Neural cell (in vitro differentiated cells): ENCODE measurements around the gene MXI1. TPM values are rescaled to one million over a fixed set of nuclear protein-coding genes. Genes with fewer than 3 reads are reported as not detected.
A peak's percentile ranks its signal among the peaks of the same experiment; 100 is the strongest.

Experiments used
- H2AFZ ChIP-seq: fragments of 200-600, 300-800 bp; sonication (generic), shearing (Covaris generic); 2 replicates; pipeline ENCODE4 v1.6.0; 2014; ENCODE audit warnings: low read depth, mild to moderate bottlenecking, antibody characterized with exemption, low read length, moderate library complexity
- H3F3A ChIP-seq: fragments of 200-600 bp; shearing (Covaris generic); 2 replicates; pipeline ENCODE4 v1.6.1; 2016; ENCODE audit warnings: mild to moderate bottlenecking, moderate library complexity, mixed read lengths, antibody characterized with exemption, low read length; ENCODE audit not compliant: insufficient read depth, poor library complexity, severe bottlenecking
- H3K27ac ChIP-seq: fragments of 200-600, 300-800 bp; sonication (generic), shearing (Covaris generic); 2 replicates; pipeline ENCODE4 v1.5.1; 2014; ENCODE audit warnings: mild to moderate bottlenecking, low read length, moderate library complexity
- H3K27me3 ChIP-seq: fragments of 300-800, 200-600 bp; sonication (generic), shearing (Covaris generic); 2 replicates; pipeline ENCODE4 v1.6.0; 2014; ENCODE audit warnings: mild to moderate bottlenecking, low read depth, low read length, moderate library complexity; ENCODE audit not compliant: insufficient read depth
- H3K36me3 ChIP-seq: fragments of 300-800, 200-600 bp; sonication (generic), shearing (Covaris generic); 2 replicates; pipeline ENCODE4 v1.5.1; 2014; ENCODE audit warnings: mild to moderate bottlenecking, antibody characterized with exemption, low read length, moderate library complexity; ENCODE audit not compliant: insufficient read depth
- H3K4me2 ChIP-seq: fragments of 300-800, 200-600 bp; sonication (generic), shearing (Covaris generic); 2 replicates; pipeline ENCODE4 v1.6.0; 2014; ENCODE audit warnings: mild to moderate bottlenecking, low read length
- H3K4me3 ChIP-seq: fragments of 300-800, 200-600 bp; sonication (generic), shearing (Covaris generic); 2 replicates; pipeline ENCODE4 v1.5.1; 2014; ENCODE audit warnings: mild to moderate bottlenecking, low read length, moderate library complexity
- H3K79me2 ChIP-seq: fragments of 200-600 bp; shearing (Covaris generic); replicated peaks from 2 replicates; pipeline ENCODE4 v1.6.0; 2014; ENCODE audit warnings: mild to moderate bottlenecking, low read length, moderate library complexity; ENCODE audit not compliant: insufficient read depth
- H3K9ac ChIP-seq: fragments of 300-800, 200-600 bp; sonication (generic), shearing (Covaris generic); 2 replicates; pipeline ENCODE4 v1.6.1; 2016; ENCODE audit warnings: mild to moderate bottlenecking, low read length, mixed read lengths
- H3K9me2 ChIP-seq: fragments of 200-600 bp; shearing (Covaris generic); 2 replicates; pipeline ENCODE4 v1.6.1; 2016; ENCODE audit warnings: mild to moderate bottlenecking, low read length, mixed read lengths; ENCODE audit not compliant: insufficient read depth
- H3K9me3 ChIP-seq: fragments of 200-600, 300-800 bp; sonication (generic), shearing (Covaris generic); 2 replicates; pipeline ENCODE4 v1.6.1; 2016; ENCODE audit warnings: mild to moderate bottlenecking, mixed run types, low read length, moderate library complexity, mixed read lengths
- H4K20me1 ChIP-seq: fragments of 200-600 bp; shearing (Covaris generic); 2 replicates; pipeline ENCODE4 v1.6.1; 2016; ENCODE audit warnings: mild to moderate bottlenecking, mixed run types; ENCODE audit not compliant: insufficient read depth
- CTCF ChIP-seq: fragments of 450-650 bp; IDR thresholded peaks from 2 replicates; pipeline ENCODE4 v1.5.1; 2014; ENCODE audit warnings: antibody characterized with exemption, mild to moderate bottlenecking, moderate library complexity; ENCODE audit not compliant: poor library complexity, severe bottlenecking
- EP300 ChIP-seq: fragments of 450-650 bp; conservative IDR thresholded peaks from 2 replicates; pipeline ENCODE4 v1.6.1; 2014; ENCODE audit warnings: antibody characterized with exemption, mild to moderate bottlenecking, moderate library complexity; ENCODE audit not compliant: poor library complexity, severe bottlenecking
- EZH2 ChIP-seq: fragments of 200-600, 300-800 bp; shearing (Covaris generic), sonication (generic); IDR thresholded peaks from 2 replicates; pipeline ENCODE4 v1.6.1; 2014; ENCODE audit warnings: antibody characterized with exemption, low read length, borderline replicate concordance, mild to moderate bottlenecking; ENCODE audit not compliant: insufficient read depth, poor library complexity, severe bottlenecking
- MXI1 ChIP-seq: fragments of 450-650 bp; conservative IDR thresholded peaks from 2 replicates; pipeline ENCODE4 v1.6.1; 2014; ENCODE audit warnings: antibody characterized with exemption, mild to moderate bottlenecking; ENCODE audit not compliant: poor library complexity, severe bottlenecking
- POLR2AphosphoS5 ChIP-seq: IDR thresholded peaks from 2 replicates; pipeline ENCODE4 v1.6.1; 2012
- RAD21 ChIP-seq: fragments of 450-650 bp; conservative IDR thresholded peaks from 2 replicates; pipeline ENCODE4 v1.6.1; 2014; ENCODE audit warnings: antibody characterized with exemption, mild to moderate bottlenecking, moderate library complexity
- REST ChIP-seq: IDR thresholded peaks from 2 replicates; pipeline ENCODE4 v1.6.1; 2012; ENCODE audit warnings: borderline replicate concordance
- SMC3 ChIP-seq: fragments of 450-650 bp; conservative IDR thresholded peaks from 2 replicates; pipeline ENCODE4 v1.6.1; 2014; ENCODE audit warnings: antibody characterized with exemption, mild to moderate bottlenecking, moderate library complexity; ENCODE audit not compliant: poor library complexity
- TAF1 ChIP-seq: IDR thresholded peaks from 2 replicates; pipeline ENCODE4 v1.6.1; 2012; ENCODE audit warnings: low read depth
- polyA plus RNA-seq: library from polyadenylated mRNA; depleted of rRNA; stranded (reverse); fragments of >200 nt; gene quantifications from 2 replicates; pipeline ENCODE4 v1.2.3, GENCODE V29; 2014

The MXI1 gene
- polyA plus RNA-seq, 1 donor from 2014 or later, result 69.5 TPM

- Histone ChIP-seq H3K4me2 (peak overlapping the region; percentile 59), H3K27me3 (no peaks in the 10 kb centered on the region), H4K20me1 (peaks cover 7% of the 10 kb centered on the region), H3K9me2 (no peaks in the 10 kb centered on the region), H3K9ac (peak overlapping the region; percentile 99), H3K36me3 (no peaks in the 10 kb centered on the region), H3K27ac (peak overlapping the region; percentile 90), H3K9me3 (no peaks in the 10 kb centered on the region), H3F3A (no peaks in the 10 kb centered on the region), H3K79me2 (peaks cover 57% of the 10 kb centered on the region), H2AFZ (peak overlapping the region; percentile 61), H3K4me3 (peak overlapping the region; percentile 80)
- TF ChIP-seq REST (peak; percentile 56), MXI1 (peak; percentile 64), POLR2AphosphoS5 (no peak), RAD21 (peak; percentile 21), TAF1 (no peak), SMC3 (peak; percentile 36), EZH2 (no peak), EP300 (peak; percentile 53), CTCF (no peak)
These were observed 2.1 kb downstream of the MXI1 start for GRCh38 chr10:110209454-110209925.

- H3K27ac ChIP-seq, result peak overlapping the region; percentile 96
- H4K20me1 ChIP-seq, result peaks cover 7% of the 10 kb centered on the region
- H3K36me3 ChIP-seq, result no peaks in the 10 kb centered on the region
- no peaks in the 10 kb centered on the region for H3K9me2 ChIP-seq
- H3K9me3 ChIP-seq, result no peaks in the 10 kb centered on the region
- H3K4me3 ChIP-seq, result peak overlapping the region; percentile 80
- no peaks in the 10 kb centered on the region for H3F3A ChIP-seq
- H3K4me2 ChIP-seq, result peak overlapping the region; percentile 63
- no peaks in the 10 kb centered on the region for H3K27me3 ChIP-seq
- TF ChIP-seq CTCF (no peak), RAD21 (no peak), REST (no peak), MXI1 (no peak), SMC3 (no peak), POLR2AphosphoS5 (no peak), TAF1 (no peak), EP300 (no peak), EZH2 (no peak)
- H3K9ac ChIP-seq, result peak overlapping the region; percentile 99
- H3K79me2 ChIP-seq, result peaks cover 58% of the 10 kb centered on the region
- peak overlapping the region; percentile 61 for H2AFZ ChIP-seq
These were observed 2.7 kb downstream of the MXI1 start for GRCh38 chr10:110209926-110210673.
